NOMO-1 treated with dmso at 0.1 percent for 144 hours (cell line): Measurements from ENCODE around the gene SLC23A3.

ENCODE experiments used
- DNase-seq: peaks from one replicate; lab custom pipeline; 2025; ENCODE audit not compliant: unreplicated experiment; lab: John Stamatoyannopoulos, UW

Gene SLC23A3, protein sequence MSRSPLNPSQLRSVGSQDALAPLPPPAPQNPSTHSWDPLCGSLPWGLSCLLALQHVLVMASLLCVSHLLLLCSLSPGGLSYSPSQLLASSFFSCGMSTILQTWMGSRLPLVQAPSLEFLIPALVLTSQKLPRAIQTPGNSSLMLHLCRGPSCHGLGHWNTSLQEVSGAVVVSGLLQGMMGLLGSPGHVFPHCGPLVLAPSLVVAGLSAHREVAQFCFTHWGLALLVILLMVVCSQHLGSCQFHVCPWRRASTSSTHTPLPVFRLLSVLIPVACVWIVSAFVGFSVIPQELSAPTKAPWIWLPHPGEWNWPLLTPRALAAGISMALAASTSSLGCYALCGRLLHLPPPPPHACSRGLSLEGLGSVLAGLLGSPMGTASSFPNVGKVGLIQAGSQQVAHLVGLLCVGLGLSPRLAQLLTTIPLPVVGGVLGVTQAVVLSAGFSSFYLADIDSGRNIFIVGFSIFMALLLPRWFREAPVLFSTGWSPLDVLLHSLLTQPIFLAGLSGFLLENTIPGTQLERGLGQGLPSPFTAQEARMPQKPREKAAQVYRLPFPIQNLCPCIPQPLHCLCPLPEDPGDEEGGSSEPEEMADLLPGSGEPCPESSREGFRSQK

DNA sequence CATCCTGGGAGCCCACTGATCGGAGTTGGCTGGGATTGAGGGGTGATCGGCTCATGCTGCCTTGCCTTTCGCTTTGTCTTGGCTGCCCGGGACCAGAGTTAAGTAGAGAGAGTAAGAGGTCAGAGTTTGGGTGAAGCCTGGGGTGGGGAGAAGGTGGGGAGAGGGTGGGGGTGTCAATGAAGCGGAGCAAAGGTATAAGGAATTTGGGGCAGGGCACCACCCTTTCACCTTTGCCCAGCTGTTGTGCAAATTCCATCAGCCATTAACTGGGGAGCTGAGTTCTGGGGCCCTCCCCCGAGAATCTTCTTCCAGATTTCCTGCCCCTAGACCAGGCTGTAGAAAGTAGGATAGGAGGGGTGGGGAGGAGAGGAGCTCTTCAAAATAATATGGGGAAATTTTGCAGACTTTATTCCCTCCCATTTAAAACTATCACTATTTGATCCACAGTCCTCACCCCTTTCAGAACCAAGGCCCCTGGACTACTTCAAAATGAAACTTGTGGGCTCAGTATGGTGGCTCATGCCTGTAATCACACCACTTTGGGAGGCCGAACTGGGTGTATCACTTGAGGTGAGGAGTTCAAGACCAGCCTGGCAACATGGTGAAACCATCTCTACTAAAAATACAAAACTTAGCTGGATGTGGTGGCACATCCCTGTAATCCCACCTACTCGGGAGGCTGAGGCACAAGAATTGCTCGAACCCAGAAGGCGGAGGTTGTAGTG is at the start of gene SLC23A3:
TSS of gene SLC23A3 (minus strand) at position 100 of the 725 bp plus-strand sequence. CDS start at position 55, 45 bp downstream.
- no peak for DNase-seq

DNA sequence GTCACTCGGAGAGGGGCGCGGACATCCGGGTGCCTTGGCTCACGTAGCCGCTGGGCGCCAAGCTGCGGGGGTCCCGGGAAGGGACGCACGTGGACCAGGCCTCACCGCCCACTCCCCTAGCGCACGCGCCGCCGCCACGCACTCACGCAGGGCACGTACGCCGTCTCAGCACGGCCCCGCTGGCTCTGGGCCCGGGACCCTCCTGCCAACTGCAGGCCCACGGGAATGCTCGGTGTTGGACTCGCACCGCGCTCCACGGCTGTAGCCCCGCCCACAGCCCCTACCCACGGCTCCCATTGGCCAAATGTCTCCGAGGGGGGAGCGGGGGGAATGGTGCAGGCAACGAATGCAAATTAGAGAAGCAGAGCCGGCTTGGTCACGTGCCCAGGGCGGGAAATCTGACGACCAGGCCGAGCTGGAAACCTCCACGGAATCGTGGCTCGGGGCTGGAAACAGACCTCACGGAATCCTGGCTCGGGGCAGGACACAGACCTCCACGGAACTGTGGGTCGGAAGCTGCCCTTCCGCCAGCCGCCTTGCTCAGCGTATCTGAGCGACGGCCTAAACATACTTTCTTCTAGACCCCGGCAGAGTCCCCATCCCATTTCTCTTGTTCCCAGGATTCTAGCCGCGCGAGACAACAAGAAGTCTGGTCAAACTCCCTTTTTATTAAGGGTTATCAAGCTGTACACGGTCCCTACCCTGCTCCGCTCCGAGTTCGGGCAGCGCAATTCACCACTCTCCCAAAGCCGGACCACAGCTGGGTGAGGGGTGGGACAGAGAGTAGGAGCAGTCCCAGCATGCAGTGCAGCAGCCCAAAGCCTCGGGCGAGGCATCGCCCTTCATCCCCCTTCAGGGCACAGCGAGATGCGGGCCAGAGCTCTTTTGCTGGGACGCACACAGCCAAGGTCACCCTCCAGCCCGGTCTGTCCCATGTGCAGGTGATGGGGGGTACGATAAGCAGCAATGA is 49.2 kb upstream of the SLC23A3 start, which contains the start of gene ABCB6:
TSS of gene ABCB6 (minus strand) at position 227 of the 970 bp plus-strand sequence. CDS start 285 bp downstream, outside the sequence.
- no peak for DNase-seq

DNA sequence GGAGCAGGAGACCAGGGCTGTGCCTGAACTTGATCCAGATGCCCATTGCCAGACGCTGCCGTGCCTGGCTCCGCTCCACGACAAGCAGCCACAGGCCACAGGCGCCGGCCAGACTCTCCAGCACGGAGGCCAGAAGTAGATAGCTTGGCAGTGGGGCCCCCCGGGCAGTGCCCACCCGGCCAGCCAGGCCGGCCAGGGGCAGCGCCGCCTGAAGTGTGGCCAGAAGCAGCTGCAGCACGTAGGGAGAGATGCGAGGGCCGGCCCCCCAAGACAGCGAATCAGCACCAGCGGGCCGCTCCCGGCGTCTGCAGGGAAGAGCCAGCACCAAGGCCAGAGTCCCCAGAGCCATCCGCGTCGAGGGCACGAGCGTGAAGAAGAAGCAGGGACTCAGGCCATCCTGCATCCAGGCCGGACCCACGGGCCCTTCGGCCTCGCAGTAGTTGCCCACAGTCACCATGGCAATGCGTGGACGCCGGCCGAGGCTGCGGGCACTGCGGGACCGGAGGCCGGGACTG is 48.4 kb upstream of the SLC23A3 start:
- no peak for DNase-seq

DNA sequence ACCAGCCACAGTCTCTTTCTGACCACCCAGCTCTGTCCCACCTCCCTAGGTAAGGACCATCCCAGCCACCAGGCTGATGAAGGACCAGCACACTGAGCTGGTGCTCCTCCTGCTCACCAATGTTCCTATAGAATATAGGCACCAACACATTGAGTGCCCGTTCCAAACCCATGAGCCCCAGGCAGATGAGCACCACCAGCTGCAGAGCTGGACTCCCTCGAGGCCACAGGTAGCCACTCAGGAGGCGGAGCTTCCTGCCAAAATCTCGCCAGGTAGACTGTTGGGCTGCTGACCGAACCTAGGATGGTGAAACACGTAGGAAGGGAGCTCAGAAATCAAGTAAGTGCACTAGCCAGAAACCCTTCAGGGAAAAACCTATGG is 46.7 kb upstream of the SLC23A3 start:
- DNase-seq, result no peak

DNA sequence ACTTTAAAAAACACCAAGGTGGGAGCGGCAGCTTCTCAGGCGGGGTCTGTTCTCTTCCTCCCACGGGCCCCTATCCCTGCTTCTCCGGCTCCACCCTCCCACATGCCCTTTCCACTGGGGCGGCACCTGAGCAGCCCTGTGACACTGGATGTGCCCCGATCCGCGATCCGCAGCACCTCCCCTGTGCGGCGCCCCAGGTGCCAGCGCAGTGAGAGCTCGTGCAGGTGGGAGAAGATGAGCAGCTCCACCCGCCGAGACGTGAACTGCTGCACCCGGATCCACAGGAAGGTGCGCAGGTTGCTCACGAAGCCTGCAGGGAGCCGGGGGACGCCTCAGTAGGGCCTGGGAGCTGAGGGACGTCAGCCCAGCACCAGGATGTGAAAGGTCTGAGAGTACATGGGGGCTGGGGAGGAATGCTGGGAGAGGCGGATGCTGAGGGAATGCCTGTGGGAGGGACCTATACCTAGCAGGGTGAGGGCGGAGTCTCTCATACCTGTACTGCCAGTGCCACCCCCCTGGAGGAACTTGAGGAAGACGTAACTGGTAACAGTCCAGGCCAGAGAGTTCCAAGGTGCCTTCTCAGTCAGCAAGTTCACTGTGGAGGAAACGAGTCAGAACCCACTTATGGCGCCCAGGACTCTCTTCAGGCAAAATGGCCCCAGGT is 46.2 kb upstream of the SLC23A3 start:
- no peak for DNase-seq

DNA sequence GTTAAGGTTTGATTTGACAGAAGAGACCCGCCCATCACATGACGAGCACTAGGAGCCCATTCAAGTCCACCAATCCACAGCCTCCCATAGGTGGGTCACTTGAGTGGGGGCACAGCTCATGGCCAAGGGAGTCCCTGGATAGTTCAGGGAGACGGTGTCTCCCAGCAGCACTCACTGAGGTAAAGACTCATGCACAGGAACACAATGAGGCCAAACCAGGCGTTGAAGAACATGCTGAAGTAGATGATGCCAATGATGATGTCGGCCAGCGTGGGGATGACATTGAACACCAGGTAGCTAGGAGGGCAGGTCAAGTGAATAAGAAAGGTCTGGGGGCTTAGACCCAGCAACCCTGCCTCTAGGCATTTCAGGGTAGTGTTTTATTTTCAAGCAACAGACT is 45.0 kb upstream of the SLC23A3 start:
- no peak for DNase-seq

DNA sequence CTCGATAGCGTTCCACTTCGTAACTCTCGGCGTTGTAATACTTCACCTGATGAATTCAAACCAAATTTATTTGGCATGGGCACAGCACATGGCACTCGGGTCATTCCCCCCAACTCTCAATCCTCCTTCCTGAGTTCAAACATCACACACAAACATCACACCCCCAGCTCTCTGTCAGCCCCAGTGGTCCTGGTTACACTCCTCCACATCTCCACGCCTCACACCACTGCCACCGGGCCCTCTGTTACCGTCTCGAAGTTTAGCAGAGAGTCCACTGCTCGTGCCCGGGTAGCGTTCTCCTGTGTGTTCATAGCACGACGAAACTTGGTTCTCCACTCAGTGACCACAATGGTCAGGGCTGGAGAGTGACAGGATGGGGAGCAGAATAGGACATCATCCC is 44.3 kb upstream of the SLC23A3 start:
- no peak for DNase-seq

DNA sequence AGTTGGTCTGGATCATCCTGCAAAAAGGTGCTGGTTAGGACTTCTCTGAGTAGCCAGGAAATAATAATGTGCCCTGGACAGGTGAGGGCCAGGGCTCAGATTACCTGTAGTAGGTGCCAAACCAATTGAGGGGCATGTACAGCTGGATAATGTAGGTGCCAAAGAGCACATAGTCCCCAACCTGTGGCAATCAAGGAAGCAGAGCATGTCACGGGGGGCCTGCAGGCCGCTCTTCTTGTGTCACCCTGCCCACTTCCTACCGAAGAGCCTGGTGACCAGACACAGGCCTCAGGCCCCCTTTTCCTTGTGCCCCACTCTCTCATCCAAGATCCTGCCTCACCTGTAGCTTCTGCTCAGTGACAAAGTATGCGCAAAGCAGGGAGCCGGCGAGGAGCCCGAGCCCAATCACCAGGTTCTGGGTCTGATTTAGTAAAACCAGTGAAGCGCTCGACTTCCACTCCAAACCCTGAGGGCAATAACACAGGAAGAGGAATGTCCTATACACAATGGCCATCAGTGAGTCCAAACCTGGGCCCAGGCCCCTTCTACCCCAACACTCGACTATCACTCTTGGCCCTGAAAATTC is 43.8 kb upstream of the SLC23A3 start:
- no peak for DNase-seq

DNA sequence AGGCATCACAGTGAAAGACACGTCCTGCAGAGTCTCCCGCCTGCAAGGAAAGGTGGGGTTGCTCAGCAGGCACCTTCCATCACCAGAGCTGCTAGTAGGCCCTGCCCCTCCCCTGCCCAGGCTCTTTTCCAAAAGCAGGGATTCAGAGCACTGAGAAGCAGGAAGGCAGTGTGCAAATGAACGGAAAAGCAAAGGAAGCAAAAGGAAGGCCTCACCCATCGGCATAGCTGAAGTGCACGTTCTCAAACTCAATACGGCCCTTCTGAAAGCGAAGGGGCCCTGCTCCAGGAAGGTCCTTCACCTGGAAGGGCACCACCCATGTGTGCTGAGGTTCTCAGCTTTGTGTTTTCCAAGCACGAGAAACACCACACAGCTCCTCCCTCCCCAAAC is 43.2 kb upstream of the SLC23A3 start:
- no peak for DNase-seq

DNA sequence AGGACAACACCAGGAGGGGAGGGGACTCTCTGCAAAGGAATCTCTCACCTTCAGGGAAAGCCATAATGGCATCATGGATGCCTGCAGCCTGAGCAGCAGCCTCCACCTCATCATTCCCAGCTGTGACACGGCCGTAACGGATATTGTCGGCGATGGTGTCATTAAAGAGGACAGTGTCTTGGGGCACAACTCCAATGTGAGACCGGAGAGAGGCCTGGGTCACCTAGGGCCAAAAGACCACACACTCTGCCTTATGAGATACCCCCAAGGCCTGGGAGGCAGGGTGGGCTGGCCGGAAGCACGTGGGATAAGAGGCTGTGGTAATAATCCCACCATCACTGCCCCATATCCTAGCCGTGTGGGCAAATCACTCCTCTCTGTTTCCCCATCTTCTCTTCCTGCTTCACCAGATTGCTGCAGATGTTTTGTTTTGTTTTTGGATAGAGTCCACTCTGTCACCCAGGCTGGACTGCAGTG is 41.1 kb upstream of the SLC23A3 start:
- no peak for DNase-seq

DNA sequence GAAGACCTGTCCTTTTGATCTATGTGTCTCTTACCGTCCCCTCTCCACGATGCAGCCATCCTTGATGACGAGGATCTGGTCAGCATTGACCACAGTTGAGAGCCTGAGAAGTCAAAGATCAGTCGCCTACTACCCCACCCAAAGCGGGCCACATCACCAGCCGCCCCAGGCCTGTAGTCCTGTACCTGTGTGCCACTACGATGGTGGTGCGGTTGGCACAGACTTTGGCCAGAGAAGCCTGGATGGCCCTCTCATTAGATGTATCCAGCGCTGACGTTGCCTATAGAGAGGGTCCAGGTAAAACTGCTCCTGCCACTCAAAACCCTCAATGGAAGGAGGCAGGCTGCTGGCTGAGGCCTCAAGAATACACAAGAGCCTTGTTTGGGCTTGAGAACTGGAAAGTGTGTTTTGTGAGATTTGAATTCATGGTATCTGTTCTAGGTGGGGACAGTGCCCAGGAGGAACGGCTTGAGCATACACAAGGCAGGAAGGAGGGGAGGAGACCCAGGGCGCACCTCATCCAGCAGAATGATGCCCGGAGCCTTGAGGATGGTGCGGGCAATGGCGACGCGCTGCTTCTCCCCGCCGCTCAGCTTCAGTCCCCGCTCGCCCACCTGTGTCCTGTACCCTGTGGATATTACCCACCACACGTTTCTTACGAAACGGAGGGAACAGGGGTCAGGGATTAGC is 40.5 kb upstream of the SLC23A3 start:
- no peak for DNase-seq

DNA sequence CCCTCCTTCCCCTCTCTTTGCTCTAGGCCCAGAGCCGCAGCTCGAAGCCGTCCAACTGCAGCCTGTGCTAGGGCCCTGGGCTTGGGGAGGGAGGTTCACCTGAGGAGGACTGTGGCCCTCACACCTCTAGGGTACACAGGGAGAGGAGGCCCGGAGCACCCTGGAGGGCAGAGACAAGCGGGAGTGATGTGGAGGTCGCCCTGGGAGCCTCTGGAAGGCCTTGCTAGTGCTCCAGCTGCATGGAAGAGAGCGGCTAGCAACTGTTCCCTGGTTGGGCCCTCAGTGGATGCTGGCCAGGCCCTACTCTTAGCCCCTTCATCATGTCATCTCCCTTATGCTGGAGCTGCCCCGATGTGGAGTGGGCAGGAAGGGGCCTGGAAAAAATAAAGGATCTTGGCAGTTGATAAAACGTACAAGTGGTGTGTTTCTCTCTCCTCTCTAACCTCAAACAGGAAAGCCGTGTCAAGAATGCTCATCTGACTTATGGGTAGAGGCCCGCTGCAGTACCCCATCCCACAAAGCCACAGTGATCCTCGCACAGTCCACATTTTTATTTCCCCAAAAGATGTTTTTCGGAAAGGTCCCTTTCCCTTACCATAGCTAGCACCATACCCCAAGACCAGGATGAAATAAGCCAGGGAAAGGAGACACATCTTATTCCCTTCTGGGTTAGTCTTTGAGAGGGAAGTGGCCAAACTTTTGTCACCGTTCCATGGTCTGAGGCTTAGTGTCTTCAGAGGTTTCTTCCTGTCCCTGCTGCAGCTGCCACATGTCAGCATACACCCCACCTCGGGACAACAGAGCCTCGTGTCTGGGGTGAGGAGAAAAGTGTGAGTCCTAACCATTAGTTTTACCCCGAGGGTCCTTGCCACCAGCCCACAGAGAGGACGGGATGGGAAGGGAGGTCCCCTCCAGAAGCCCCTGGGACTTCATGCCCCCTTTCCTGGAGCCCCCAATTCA is 39.7 kb upstream of the SLC23A3 start:
- no peak for DNase-seq

DNA sequence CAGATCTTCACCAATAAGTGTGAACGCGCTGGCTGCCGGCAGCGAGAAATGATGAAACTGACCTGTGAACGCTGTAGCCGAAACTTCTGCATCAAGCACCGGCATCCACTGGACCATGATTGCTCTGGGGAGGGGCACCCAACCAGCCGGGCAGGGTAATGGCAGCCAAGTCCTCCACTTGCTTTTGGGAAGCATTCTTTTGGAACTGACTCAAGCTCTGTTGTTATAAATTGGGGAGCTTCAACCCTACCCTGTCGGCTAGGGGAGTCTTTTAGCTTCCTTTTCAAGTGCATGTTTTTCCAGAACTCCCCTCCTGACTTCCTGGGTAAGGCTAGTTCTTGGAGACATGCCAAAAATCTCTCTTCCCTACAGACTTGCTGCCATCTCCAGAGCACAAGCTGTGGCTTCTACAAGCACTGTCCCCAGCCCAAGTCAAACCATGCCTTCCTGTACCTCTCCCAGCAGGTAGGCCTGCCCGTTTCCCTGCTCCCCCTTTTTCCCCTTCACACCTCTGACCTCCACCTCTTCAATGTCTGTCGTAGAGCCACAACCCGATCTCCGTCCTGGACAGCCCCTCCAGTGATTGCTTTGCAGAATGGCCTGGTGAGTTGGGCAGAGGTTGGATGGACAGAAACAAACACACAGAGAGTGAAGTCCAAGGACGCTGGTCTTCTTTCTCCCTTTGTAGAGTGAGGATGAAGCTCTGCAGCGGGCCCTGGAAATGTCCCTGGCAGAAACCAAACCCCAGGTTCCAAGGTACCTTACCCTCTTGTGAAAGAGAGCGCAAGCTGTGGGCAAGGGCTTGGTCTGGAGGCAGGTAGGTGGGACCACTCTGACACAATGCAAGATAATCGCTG is 38.3 kb upstream of the SLC23A3 start:
- DNase-seq, result no peak

DNA sequence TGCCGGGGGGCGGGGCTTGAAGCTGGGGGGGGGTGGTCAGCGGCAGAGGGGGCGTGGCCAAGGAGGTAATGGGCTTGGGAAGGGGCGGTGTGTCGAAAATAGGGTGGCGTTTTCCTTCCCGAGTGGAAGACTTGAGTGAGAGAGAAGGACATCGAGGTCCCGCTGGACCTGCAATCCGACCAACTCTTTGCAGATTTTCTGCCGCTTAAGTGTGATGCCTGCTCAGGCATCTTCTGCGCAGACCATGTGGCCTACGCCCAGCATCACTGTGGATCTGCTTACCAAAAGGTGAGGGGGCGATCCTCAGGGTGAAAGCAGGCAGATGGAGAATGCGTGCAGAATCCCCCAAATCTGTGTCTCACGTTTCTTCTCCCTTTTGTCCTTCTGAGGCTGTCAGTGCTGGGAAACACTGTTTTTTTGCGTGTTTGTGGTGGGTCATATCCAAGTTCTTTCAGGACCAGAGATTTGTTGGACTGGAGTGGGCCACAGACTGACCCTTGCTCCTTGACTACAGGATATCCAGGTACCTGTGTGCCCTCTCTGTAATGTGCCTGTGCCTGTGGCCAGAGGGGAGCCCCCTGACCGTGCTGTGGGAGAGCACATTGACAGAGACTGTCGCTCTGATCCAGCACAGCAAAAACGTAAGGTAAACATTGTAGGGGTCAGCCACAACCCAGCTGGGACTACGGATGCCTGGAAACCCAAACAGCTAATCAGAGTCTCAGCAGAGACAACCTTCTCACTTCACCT is 37.5 kb upstream of the SLC23A3 start:
- DNase-seq, result no peak

DNA sequence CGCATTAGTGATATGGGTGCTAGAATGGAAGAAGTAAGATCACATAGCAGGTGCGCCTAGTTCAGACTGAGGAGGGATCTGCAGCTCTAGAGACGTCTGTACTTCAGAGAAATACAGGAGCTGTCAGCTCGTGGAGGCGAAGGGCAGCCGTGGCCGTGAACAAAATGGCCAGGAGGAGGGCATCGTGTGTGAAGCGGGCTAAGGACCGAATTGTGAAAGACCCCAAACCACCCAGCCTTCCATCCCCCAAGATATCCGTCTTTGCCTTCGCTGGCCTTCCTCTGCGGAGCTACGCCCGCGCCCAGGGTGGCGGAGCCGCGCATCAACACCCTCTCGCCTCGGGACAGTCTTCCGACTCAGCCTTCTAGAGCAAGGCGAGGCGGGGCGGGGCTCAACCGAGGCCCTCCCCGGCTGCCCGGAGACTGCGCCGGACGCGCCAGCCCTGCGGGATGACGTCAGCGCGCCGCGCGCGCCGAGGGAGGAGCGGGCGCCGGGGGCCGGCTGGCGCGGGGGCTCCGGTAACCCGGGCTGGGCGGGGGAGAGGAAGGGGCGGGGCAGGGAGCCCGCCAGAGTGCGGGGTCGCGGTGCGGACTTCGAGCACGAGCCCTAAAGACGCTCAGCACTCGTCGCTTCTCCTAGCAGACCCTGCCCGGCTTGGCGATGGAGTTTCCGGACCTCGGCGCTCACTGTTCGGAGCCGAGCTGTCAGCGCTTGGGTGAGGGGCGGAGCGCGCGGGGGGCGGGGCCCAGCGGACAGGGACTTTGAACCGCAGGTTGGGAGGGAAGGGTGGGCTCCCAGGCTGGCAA is 36.7 kb upstream of the SLC23A3 start, which contains the start of gene ZFAND2B:
TSS of gene ZFAND2B (plus strand) at position 455 of the 806 bp plus-strand sequence. CDS start at position 661, 206 bp downstream.
- DNase-seq, result peak; percentile 91
